Measurements from ENCODE around the gene OR6B1. TPM values are rescaled to one million over a fixed set of nuclear protein-coding genes. Genes with fewer than 3 reads are reported as not detected.

OR6B1 gene
- total RNA-seq, 1 experiment from 2014 or later, result not detected

DNA sequence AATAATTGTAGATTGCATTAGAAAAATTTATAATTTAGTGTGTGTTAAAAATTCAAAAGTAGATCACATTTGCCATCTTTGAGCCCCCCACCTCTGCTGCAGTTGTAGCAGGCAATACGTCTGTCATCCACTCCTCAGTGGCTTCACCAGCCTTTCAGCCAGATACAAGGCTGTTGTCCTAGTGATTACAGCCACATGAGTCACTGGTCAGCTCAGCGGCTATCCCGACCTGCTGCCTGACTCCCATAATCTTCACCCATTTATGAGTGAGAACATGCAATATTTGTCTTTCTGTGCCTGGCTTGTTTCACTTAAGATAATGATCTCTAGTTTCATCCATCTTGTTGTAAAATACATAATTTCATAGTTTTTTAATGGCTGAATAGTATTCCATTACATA, 57.8 kb downstream of the OR6B1 start:
- Mint-ChIP-seq H3K4me1 (peaks cover 5% of the 10 kb centered on the region; the same call in 1 of the 2 replicates), H3K36me3 (peaks cover 28% of the 10 kb centered on the region), H3K27ac (no peak overlapping the region), H3K9me3 (peaks cover 42% of the 10 kb centered on the region), H3K4me3 (no peak overlapping the region), H3K27me3 (ENCODE audit: low read depth) (peaks cover 4% of the 10 kb centered on the region; the same call in 1 of the 2 replicates)
- POLR2A ChIA-PET, result no interaction called here
- no peak for TF ChIP-seq SMAD4 (CRISPR knock-in tag; IDR thresholded peaks at IDR 0.05)
- TF ChIP-seq, protein P1, sequence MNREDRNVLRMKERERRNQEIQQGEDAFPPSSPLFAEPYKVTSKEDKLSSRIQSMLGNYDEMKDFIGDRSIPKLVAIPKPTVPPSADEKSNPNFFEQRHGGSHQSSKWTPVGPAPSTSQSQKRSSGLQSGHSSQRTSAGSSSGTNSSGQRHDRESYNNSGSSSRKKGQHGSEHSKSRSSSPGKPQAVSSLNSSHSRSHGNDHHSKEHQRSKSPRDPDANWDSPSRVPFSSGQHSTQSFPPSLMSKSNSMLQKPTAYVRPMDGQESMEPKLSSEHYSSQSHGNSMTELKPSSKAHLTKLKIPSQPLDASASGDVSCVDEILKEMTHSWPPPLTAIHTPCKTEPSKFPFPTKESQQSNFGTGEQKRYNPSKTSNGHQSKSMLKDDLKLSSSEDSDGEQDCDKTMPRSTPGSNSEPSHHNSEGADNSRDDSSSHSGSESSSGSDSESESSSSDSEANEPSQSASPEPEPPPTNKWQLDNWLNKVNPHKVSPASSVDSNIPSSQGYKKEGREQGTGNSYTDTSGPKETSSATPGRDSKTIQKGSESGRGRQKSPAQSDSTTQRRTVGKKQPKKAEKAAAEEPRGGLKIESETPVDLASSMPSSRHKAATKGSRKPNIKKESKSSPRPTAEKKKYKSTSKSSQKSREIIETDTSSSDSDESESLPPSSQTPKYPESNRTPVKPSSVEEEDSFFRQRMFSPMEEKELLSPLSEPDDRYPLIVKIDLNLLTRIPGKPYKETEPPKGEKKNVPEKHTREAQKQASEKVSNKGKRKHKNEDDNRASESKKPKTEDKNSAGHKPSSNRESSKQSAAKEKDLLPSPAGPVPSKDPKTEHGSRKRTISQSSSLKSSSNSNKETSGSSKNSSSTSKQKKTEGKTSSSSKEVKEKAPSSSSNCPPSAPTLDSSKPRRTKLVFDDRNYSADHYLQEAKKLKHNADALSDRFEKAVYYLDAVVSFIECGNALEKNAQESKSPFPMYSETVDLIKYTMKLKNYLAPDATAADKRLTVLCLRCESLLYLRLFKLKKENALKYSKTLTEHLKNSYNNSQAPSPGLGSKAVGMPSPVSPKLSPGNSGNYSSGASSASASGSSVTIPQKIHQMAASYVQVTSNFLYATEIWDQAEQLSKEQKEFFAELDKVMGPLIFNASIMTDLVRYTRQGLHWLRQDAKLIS (CRISPR knock-in tag; IDR thresholded peaks at IDR 0.05; ENCODE audit: borderline replicate concordance), result no peak
- no peak for TF ChIP-seq MYBL2 (CRISPR knock-in tag; IDR thresholded peaks at IDR 0.05)
- no peak for TF ChIP-seq IRF2 (CRISPR knock-in tag; IDR thresholded peaks at IDR 0.05; ENCODE audit: borderline replicate concordance, low read depth)
- TF ChIP-seq TEAD4 (CRISPR knock-in tag; IDR thresholded peaks at IDR 0.05), result no peak
- TF ChIP-seq E2F4 (CRISPR knock-in tag; IDR thresholded peaks at IDR 0.05; ENCODE audit: borderline replicate concordance, low read depth), result no peak
- TF ChIP-seq, protein P2, sequence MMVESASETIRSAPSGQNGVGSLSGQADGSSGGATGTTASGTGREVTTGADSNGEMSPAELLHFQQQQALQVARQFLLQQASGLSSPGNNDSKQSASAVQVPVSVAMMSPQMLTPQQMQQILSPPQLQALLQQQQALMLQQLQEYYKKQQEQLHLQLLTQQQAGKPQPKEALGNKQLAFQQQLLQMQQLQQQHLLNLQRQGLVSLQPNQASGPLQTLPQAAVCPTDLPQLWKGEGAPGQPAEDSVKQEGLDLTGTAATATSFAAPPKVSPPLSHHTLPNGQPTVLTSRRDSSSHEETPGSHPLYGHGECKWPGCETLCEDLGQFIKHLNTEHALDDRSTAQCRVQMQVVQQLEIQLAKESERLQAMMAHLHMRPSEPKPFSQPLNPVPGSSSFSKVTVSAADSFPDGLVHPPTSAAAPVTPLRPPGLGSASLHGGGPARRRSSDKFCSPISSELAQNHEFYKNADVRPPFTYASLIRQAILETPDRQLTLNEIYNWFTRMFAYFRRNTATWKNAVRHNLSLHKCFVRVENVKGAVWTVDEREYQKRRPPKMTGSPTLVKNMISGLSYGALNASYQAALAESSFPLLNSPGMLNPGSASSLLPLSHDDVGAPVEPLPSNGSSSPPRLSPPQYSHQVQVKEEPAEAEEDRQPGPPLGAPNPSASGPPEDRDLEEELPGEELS (CRISPR knock-in tag; IDR thresholded peaks at IDR 0.05), result no peak
- TF ChIP-seq ZNF396 (CRISPR knock-in tag; IDR thresholded peaks at IDR 0.05; ENCODE audit: borderline replicate concordance), result no peak
- TF ChIP-seq, protein P3, sequence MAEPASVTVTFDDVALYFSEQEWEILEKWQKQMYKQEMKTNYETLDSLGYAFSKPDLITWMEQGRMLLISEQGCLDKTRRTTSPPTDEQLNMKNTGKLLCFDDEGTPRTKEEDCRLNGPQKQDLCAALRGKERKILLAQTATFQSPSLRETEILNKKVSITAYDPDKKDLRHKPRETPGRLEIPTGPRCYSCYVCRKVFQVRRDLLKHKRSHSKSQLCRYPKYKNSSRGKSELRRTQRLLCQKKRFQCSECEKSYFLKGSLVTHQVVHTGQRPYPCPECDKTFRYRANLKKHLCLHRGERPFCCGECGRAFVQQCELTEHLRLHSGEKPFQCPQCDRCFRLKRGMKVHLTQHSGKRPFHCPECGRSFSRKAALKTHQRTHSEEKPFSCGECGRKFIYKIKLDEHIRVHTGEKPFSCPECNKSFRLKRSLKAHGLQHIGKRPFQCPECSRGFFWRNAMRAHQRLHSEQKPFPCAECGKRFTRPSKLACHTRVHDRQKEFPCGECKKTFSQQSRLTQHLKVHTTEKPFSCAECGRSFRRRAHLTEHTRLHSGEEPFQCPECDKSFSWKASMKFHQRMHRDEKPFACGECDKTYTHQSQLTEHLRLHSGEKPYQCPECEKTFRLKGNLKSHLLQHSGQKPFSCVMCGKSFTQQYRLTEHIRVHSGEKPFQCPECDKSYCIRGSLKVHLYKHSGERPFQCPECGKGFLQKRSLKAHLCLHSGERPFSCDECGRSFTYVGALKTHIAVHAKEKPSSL (CRISPR knock-in tag; conservative IDR thresholded peaks at IDR 0.05), result no peak
- no peak for TF ChIP-seq SMAD3 (CRISPR knock-in tag; IDR thresholded peaks at IDR 0.05; ENCODE audit: borderline replicate concordance)
- no peak for TF ChIP-seq RELA (CRISPR knock-in tag; IDR thresholded peaks at IDR 0.05; ENCODE audit: borderline replicate concordance)
- no peak for TF ChIP-seq TCF7 (CRISPR knock-in tag; IDR thresholded peaks at IDR 0.05; ENCODE audit: low read depth)
- TF ChIP-seq CREM (CRISPR knock-in tag; IDR thresholded peaks at IDR 0.05), result no peak
- ATAC-seq, result no peak
- no peak for DNase-seq (ENCODE audit: low spot score)
- CTCF ChIA-PET, result no interaction called here

Other genes starting within 250 kb of the OR6B1 start
- gene CTAGE6, start 242.6 kb upstream of the OR6B1 start, total RNA-seq (2021), result not detected in 3 replicates
- gene TCAF1, start 98.1 kb upstream of the OR6B1 start, total RNA-seq (2021), result 39.8 to 52.7 TPM (median 42.0 TPM) in 3 replicates
- gene OR2F2, start 65.1 kb upstream of the OR6B1 start, total RNA-seq (2021), result not detected in 3 replicates
- not detected in 3 replicates for gene OR2F1, start 45.5 kb upstream of the OR6B1 start, total RNA-seq (2021)
- not detected in 3 replicates for gene OR2A5, start 48.6 kb downstream of the OR6B1 start, total RNA-seq (2021)
- gene OR2A25, start 69.5 kb downstream of the OR6B1 start, total RNA-seq (2021), result not detected in 3 replicates
- gene OR2A12, start 86.0 kb downstream of the OR6B1 start, total RNA-seq (2021), result not detected in 3 replicates
- gene OR2A2, start 109.3 kb downstream of the OR6B1 start, total RNA-seq (2021), result not detected in 3 replicates
- gene OR2A14, start 122.9 kb downstream of the OR6B1 start, total RNA-seq (2021), result not detected in 3 replicates
- gene CTAGE4, start 183.1 kb downstream of the OR6B1 start, total RNA-seq (2021), result 18.3 to 23.3 TPM (median 20.9 TPM) in 3 replicates
- gene ARHGEF35, start 195.5 kb downstream of the OR6B1 start, total RNA-seq (2021), result 28.1 to 39.2 TPM (median 37.0 TPM) in 3 replicates
- 0.20 to 0.37 TPM (median 0.27 TPM) in 3 replicates for gene OR2A42, start 239.3 kb downstream of the OR6B1 start, total RNA-seq (2021)

All from WTC11 (cell line).